RCC 7860 (cell line): ENCODE results near the gene PPP1R16B.

Experiments used
- DNase-seq: peaks from one replicate; pipeline ENCODE4 v3.0.0-alpha.2; 2015; ENCODE audit warnings: low spot score
- FAIRE-seq: peaks from 2 replicates; lab custom pipeline; 2012; peaks lifted over from hg19 to GRCh38; lab: Jason Lieb, UNC

PPP1R16B gene

DNA sequence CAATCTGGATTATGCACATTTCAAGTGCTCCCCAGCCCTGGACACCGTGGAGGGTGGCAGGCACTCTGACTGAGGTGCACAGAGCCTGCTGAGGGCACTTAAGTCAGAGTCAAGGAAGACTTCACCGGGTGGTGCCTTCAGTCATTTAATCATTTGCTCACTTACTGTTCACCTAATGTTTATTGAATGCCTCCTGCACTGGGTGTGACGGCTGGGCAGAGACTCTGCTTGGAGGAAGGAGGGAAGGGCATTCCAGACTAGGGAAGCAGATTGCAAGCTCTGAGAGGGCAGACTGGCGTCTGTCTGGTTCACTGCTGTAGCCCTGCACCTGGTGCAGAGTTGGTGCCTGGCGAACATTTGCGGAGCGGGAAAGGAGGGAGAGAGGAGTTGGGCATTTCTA is 66.5 kb downstream of the PPP1R16B start:
- FAIRE-seq (no peak), DNase-seq (no peak)

- DNase-seq = no peak
- no peak for FAIRE-seq
Measured at GRCh38 chr20:38872491-38873049, 67.1 kb downstream of the PPP1R16B start.

- FAIRE-seq (no peak), DNase-seq (no peak)
Measured at GRCh38 chr20:38873050-38873581, 67.6 kb downstream of the PPP1R16B start.

GRCh38 chr20:38874460-38875174 is 69.1 kb downstream of the PPP1R16B start:
- FAIRE-seq = no peak
- no peak for DNase-seq

- no peak for FAIRE-seq
- no peak for DNase-seq
Measured at GRCh38 chr20:38875175-38875993, 69.9 kb downstream of the PPP1R16B start.

DNA sequence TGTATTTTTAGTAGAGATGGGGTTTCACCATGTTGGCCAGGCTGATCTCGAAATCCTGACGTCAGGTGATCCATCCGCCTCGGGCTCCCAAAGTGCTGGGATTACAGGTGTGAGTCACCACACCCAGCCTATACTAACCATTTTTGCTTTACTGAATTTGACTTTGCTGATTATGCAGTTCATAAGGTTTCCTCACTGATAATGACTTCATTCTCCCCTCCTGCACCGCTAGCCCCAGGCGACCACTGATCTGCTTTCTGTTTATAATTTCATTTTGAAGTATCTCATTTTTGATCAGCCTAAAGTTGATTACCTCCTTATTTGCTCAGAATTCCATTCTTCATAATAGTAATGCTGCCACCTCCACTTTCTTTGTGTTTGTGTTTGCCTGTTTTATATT is 72.0 kb downstream of the PPP1R16B start:
- no peak for DNase-seq
- no peak for FAIRE-seq

DNA sequence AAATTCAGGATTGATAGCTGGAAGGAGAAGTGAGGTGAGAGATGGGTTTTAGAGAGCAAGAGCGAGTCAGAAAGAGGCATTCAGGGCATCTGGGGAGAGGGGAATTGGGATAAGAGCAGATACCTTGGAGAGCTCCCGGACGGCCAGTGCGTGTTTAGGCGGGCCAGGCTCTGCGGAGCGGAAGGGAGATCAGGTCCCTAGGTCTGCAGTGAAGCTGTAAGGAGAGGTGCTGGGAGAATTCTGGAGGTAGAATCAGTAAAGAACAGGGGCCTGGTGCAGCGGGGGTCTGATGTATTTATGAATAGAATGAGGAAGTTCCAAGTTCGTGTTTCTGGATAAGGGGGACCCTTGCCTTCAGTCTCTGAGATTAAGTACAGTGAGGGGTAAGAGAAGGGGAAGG is 73.4 kb downstream of the PPP1R16B start:
- FAIRE-seq (no peak), DNase-seq (no peak)

DNA sequence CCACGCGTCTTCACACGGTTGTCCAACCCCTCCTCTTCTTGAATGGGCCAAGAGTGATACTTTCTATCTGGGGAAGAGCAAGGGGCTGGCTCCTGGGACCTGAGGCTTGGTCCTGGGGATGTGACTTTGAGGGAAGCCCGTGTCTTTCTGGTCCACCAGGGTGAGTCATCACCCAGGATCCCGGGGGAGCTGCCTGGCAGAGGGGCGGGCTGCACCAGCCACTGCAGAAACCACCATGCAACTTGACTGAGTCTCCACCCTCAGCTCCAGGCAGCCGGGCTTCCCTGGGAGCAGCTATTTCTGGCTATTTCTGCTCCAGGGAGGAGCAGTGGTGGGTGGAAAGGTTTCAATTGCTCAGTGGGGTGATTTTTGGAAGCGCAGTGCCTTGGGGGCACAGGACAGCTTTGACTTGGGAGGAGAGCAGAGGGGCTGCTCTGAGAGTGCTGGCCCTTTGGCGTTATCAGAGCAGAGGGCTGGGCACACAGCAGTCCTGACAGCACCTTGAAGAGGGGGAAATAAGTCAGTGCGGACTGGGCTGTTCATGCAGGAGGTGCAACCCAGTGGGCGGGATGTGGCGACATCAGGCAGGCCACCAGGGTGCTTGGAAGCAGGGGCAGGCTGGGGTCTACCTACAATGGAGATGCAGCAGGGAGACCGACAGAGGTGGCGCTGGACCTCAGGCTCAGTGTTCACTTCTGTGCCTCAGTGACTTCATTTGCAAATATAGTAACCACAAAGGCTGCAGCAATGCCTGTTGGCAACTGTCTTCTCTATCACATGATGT is 75.6 kb downstream of the PPP1R16B start:
- no peak for DNase-seq
- FAIRE-seq = no peak

DNA sequence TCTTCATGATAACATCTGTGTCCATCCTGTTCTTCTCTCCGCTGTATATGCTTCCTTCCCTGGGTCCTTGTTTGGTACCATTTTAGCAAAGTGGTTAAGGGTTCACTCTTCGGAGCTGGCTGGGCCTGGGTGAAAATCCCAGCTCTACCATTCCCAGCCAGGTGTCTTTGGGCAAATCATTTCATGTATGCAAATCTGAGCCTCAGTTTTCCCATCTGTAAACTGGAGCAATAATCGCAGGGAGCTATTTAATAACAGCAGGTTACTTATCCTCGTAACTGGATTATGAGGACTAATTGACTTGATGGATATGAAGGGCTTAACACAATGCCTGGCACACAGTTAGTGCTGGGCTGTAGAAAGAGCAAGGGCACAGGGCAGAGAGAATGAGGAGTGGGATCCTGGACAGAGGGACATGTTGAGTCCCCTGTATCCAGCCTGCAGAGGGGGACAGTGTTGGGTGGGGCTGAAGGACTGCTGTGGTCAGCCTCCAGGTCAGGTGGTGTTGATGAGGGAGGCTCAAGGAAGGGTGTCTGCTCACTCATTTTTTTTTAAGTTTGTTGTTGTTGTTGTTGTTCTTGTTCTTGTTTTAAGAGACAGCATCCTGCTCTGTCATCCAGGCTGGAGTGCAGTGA is 76.4 kb downstream of the PPP1R16B start:
- DNase-seq (no peak), FAIRE-seq (no peak)

DNA sequence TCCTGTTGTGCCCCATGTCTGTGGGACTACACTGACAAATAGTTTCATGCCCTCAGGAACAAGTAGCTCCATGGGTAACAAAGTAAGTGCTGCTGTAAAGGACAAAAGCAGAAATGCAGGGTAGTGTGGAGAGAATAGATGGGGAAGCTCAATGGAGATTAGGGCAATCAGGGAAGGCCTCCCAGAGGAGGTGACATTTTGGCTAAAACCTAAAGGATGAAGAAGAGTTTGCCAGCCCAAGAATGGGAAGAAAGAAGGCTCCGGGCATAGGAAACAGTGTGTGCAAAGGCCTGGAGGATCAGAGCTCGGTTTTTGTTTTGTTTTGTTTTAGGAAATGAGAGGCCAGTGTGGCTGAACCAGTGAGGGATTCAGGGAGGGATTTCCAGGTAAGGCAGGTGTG is 77.1 kb downstream of the PPP1R16B start:
- no peak for FAIRE-seq
- DNase-seq = no peak

- FAIRE-seq (no peak), DNase-seq (no peak)
Measured at GRCh38 chr20:38883081-38883980, 77.8 kb downstream of the PPP1R16B start.

GRCh38 chr20:38883981-38884733 is 78.7 kb downstream of the PPP1R16B start:
- DNase-seq (no peak), FAIRE-seq (no peak)

GRCh38 chr20:38885357-38885756 is 79.9 kb downstream of the PPP1R16B start:
- FAIRE-seq = no peak

DNA sequence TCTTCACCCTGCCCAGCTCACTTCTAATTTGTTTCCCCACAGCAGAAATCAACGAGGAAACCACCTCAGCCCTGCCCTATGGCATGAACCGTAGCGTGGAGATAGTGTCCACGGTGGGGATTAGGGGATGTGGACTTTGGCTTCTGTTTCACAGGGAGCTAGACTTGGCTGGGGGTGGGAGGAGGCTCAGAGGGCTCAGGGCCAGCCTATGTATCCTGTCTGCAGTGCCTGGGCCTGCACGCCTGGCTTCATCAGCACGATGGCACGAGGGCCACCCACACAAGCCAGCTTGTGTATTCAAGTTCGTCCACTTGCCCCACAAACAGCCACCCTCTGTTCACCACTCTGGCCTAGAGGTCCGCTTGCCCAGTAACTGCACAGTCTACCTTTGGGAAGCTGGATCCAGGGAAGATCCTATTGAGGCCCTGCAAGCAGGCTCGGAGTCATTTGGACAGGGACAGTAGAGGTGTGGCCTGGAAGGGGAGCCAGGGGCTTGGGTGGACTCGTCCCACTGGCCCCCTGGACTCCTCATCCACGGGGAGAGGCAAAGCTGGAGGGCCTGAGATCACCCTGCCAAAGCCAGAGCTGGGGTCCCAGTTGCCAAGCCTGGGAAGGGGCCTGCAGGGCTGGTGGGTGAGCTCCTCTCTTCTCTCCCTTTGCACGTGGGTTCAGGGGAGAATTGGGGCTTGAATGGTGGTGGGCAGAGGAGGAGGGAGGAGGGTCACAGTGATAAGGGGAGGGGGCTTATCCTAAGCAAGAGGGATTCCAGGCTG is 82.7 kb downstream of the PPP1R16B start:
- FAIRE-seq (no peak), DNase-seq (no peak)

More at GRCh38 chr20:38885357-38885756, 79.9 kb downstream of the PPP1R16B start:
- no peak for DNase-seq

DNA sequence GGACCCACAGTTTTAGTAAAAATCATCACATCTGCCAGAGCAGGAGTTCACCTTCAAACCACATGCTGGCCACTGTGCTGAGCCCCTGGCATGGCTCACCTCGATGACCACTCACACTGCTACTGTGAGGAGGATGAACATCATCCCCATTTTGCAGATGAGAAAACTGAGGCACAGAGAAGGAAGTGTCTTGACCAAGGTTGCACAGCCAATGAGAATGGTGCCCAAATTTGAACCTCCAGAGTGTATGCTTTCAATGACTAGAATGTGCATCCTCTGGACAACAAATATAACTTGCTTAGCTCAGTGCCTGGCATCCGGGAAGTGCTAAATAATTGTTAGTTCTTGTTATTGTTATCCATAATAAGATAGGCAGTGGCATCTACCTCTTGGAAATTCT is 83.6 kb downstream of the PPP1R16B start:
- no peak for DNase-seq
- FAIRE-seq = no peak

DNA sequence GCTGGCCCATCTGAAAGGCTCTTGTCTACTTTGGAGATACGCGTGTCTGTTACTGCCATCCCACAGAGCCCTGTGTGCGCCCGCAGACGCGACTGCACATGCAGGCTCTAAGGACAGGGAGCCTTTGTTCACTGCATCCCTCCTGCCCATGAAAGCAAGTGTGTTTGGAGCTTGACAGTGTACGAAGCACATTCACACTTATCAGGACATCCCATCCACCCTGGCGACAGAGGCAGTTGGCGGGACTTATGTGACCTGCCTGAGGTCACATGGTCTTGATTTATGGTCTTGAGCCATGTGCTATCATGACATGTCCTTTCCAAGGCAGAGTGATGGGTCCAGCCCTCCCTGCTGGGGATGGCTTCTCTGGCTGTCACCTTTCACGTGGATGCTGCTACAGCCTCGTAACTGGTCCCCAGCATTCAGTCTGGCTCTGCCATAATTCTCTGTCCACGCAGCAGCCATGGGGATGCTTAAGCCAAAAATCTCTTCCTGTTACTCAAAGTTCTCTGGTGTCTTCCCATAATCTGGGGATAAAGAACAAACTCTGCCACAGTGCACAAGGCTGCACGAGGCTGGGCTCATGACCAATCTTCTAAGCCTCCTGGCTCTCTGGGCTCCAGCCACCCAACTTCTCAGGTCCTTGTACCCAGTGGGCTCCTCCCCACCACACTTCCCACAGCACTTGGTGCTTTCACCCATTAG is 84.4 kb downstream of the PPP1R16B start:
- FAIRE-seq = no peak
- no peak for DNase-seq

DNA sequence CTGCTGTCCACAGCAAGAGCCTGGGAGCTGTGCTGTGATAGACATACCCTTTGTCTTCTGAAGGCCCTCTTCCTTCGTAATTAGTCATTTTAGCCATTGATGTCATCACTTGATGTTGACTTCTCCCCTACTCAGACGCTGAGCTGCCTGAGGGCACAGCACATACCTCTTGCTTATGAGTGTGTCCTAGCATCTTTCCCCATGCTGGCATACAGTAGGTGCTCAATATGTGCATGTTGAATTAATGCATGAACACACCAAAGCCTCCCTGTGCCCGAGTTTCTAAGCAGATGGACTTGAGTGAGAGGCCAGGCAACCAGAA is 85.0 kb downstream of the PPP1R16B start:
- DNase-seq (no peak), FAIRE-seq (no peak)
